Erythroblast (primary cell): ENCODE data around the gene FRYL.

ENCODE experiments used
- GATA1 ChIP-seq: IDR thresholded peaks from 2 replicates; pipeline ENCODE4 v1.6.1; 2011; ENCODE audit warnings: low read depth, mild to moderate bottlenecking, control low read depth, low read length, moderate library complexity
- POLR2A ChIP-seq: IDR thresholded peaks from 2 replicates; pipeline ENCODE4 v1.6.1; 2011; ENCODE audit warnings: mild to moderate bottlenecking, low read length

DNA sequence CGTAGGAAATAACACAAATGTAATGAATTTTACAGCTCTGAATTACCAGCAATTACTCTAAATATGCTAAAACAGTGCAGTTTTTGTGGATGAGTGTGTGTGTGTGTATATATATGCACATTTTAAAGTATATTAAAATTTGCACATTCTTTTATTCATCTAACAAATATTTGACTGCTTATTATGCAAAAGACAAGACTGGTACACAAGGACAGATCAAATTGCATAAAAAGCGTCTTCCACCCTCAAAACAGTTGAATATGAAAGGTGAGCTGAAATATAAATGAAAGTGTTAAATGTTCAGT is 276.1 kb downstream of the FRYL start:
- TF ChIP-seq POLR2A (no peak), GATA1 (no peak)
